ENCODE results near the gene RNF186.

- TF ChIP-seq EZH2phosphoT487 (IDR thresholded peaks at IDR 0.05; ENCODE audit: borderline replicate concordance, low read depth) (no peak), CHD2 (IDR thresholded peaks at IDR 0.05; ENCODE audit: low read length, partially characterized antibody) (no peak), CTCF (IDR thresholded peaks at IDR 0.05) (no peak), ZBTB33 (IDR thresholded peaks at IDR 0.05; ENCODE audit: borderline replicate concordance, low read depth) (no peak), EP300 (IDR thresholded peaks at IDR 0.05; ENCODE audit: borderline replicate concordance in 1 of 2, low read depth in 1 of 2, low read length in 1 of 2) (no peak), REST (IDR thresholded peaks at IDR 0.05; ENCODE audit: low read depth, low read length) (no peak)
These were observed 22.7 kb downstream of the RNF186 start for GRCh38 chr1:19792237-19793002.

Measured in SK-N-SH (cell line).